AG09319 (cell line): ENCODE data around the gene MCOLN3.

Experiments used
- DNase-seq: peaks from one replicate; pipeline ENCODE4 v3.0.0-alpha.2; 2010; ENCODE audit warnings: low read depth; ENCODE audit errors: extremely low read depth
- CTCF ChIP-seq: IDR thresholded peaks from 2 replicates; pipeline ENCODE4 v1.5.1; 2011; ENCODE audit warnings: low read depth, mild to moderate bottlenecking, inconsistent platforms, low read length, moderate library complexity

MCOLN3 gene

GRCh38 chr1:85001742-85002141, 46.6 kb downstream of the MCOLN3 start:
- TF ChIP-seq CTCF = no peak
- no peak for DNase-seq

- no peak for DNase-seq
- TF ChIP-seq CTCF = no peak
These were observed 49.5 kb downstream of the MCOLN3 start for GRCh38 chr1:84998642-84999280.

- no peak for TF ChIP-seq CTCF
- DNase-seq = no peak
These were observed 50.4 kb downstream of the MCOLN3 start for GRCh38 chr1:84997667-84998600.

GRCh38 chr1:84996846-84997666, 51.2 kb downstream of the MCOLN3 start, which contains the start of gene MCOLN2:
TSS of gene MCOLN2 (minus strand) at chr1:84997113. CDS start at chr1:84996872, 241 bp downstream.
- TF ChIP-seq CTCF = no peak; the same call in 1 of the 2 replicates
- DNase-seq = no peak

- TF ChIP-seq CTCF = no peak
- DNase-seq = no peak
These were observed 52.6 kb downstream of the MCOLN3 start for GRCh38 chr1:84995484-84996334.

GRCh38 chr1:84991097-84991920, 57.0 kb downstream of the MCOLN3 start:
- no peak for DNase-seq
- no peak for TF ChIP-seq CTCF
